Measurements from ENCODE around the gene ST8SIA2.

DNA sequence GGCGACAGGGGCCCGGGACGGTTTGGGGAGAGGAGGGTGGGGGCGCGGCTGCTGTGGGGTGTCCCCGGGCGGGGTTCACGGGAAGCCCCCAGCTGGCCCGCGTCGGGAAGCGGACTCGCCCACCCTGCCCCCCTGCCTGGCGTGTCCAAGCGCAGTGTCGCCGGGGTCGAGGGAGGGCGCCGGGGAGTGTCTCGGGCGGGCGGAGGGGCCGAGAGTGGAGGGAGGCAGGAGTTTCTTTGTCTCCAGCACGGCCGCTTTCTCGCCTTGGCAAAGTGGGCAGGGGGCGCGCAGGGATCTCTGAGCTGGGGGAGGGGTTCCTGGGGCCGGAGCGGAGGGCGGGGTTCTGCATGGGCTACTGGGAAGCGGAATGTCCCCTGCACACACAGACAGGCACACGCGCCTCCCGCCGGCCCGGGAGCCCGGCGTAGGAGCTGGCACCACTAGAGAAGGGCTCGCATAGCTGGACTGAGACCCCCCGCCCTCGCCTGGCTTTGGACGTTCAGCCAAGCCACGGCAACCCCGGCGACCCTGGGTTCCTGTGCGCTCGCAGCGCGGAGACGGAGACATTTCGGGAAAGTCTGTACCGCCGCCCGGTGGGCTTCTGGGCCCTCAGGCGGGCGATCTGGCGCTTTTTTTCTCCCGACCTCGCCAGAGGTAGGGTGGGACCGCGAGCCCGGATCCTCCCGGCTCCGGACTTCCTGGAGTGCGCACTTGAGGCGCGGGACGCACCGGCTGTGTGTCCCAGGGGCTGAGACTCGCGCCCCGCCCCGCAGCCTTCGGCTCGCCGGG, 822 bp downstream of the ST8SIA2 start:
- TF ChIP-seq, protein P1, sequence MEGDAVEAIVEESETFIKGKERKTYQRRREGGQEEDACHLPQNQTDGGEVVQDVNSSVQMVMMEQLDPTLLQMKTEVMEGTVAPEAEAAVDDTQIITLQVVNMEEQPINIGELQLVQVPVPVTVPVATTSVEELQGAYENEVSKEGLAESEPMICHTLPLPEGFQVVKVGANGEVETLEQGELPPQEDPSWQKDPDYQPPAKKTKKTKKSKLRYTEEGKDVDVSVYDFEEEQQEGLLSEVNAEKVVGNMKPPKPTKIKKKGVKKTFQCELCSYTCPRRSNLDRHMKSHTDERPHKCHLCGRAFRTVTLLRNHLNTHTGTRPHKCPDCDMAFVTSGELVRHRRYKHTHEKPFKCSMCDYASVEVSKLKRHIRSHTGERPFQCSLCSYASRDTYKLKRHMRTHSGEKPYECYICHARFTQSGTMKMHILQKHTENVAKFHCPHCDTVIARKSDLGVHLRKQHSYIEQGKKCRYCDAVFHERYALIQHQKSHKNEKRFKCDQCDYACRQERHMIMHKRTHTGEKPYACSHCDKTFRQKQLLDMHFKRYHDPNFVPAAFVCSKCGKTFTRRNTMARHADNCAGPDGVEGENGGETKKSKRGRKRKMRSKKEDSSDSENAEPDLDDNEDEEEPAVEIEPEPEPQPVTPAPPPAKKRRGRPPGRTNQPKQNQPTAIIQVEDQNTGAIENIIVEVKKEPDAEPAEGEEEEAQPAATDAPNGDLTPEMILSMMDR (IDR thresholded peaks at IDR 0.05) = no peak
- TF ChIP-seq POLR2A (IDR thresholded peaks at IDR 0.05) (no peak), POLR2AphosphoS5 (IDR thresholded peaks at IDR 0.05) (no peak)
